Sigmoid colon (tissue), 7 donors: Measurements from ENCODE around the gene ANXA5. TPM values are rescaled to one million over a fixed set of nuclear protein-coding genes. Genes with fewer than 3 reads are reported as not detected.

ENCODE experiments used
- DNase-seq: peaks from one replicate; pipeline ENCODE4 v3.0.0-alpha.2; 2019
- H3K27ac ChIP-seq, 4 donors: fragments of 200-600 bp; sonication (generic); one replicate each; pipeline ENCODE4 v1.5.1; 2016 to 2019; ENCODE audit warnings: mild to moderate bottlenecking in 1 of 4
- H3K27me3 ChIP-seq, 3 donors: fragments of 200-600 bp; sonication (generic); one replicate each; pipeline ENCODE4 v1.5.1; 2019; ENCODE audit warnings: mild to moderate bottlenecking in 1 of 3
- H3K36me3 ChIP-seq, 4 donors: fragments of 200-600 bp; sonication (generic); one replicate each; pipeline ENCODE4 v1.5.1; 2016 to 2019
- H3K4me1 ChIP-seq, 4 donors: fragments of 200-600 bp; sonication (generic); one replicate each; pipeline ENCODE4 v1.5.1; 2017 to 2019
- H3K4me3 ChIP-seq, 4 donors: fragments of 200-600 bp; sonication (generic); one replicate each; pipeline ENCODE4 v1.5.1; 2017 to 2019; ENCODE audit warnings: mild to moderate bottlenecking in 2 of 4, moderate library complexity in 1 of 4
- H3K9me3 ChIP-seq, 4 donors: fragments of 200-600 bp in 3 of 4; sonication (generic) in 3 of 4; one replicate each; pipeline versions ENCODE4 v1.5.1 to v1.6.1; 2013 to 2019
- CTCF ChIP-seq, 4 experiments: fragments of 450-650 bp in 3 of 4; fragments of 200-600 bp in 1 of 4; IDR thresholded peaks; one replicate each; pipeline ENCODE4 v1.5.1; 2016 to 2019; ENCODE audit warnings: antibody characterized with exemption in 4 of 4, mild to moderate bottlenecking in 3 of 4, moderate library complexity in 2 of 4
- EP300 ChIP-seq, 4 donors: sonication (generic); formaldehyde crosslinking; IDR thresholded peaks; one replicate each; pipeline ENCODE4 v1.6.1; 2017; ENCODE audit warnings: antibody characterized with exemption in 4 of 4
- POLR2A ChIP-seq, 2 donors: fragments of 450-650 bp; IDR thresholded peaks; one replicate each; pipeline ENCODE4 v1.6.1; 2016; ENCODE audit warnings: antibody characterized with exemption in 2 of 2, mild to moderate bottlenecking in 2 of 2, moderate library complexity in 2 of 2
- POLR2AphosphoS5 ChIP-seq, 4 donors: sonication (generic); formaldehyde crosslinking; IDR thresholded peaks; one replicate each; pipeline ENCODE4 v1.6.1; 2017; ENCODE audit warnings: antibody characterized with exemption in 4 of 4
- WGBS, 2 donors: extraction: QIAGEN DNeasy Blood & Tissue Kit; methylation state at CpG; one replicate each; pipeline ENCODE4 v1.1.7; 2013; 5-methylcytosine and 5-hydroxymethylcytosine counted together
- intact Hi-C: fragments of 100-400 bp; cut with DNase I; formaldehyde crosslinking; loops from one replicate; pipeline ENCODE4 v1.15.1; 2023
- polyA plus RNA-seq, 3 donors: library from polyadenylated mRNA; stranded (reverse); fragments of 200-250 nt; gene quantifications; one replicate each; pipeline ENCODE4 v1.2.3, GENCODE V29; 2013
- total RNA-seq, 4 donors: library from RNA; depleted of rRNA; stranded (reverse); fragments of >200 nt; gene quantifications; one replicate each; pipeline ENCODE4 v1.1.0, GENCODE V29; 2016
- donor health status: healthy with polysubstance abuse.
- donor health status: Bipolar disorder and iron deficiency.
- donor health status: healthy.

The ANXA5 gene
- total and polyA plus RNA-seq, 7 donors = 113 to 224 (median 152) TPM

DNA sequence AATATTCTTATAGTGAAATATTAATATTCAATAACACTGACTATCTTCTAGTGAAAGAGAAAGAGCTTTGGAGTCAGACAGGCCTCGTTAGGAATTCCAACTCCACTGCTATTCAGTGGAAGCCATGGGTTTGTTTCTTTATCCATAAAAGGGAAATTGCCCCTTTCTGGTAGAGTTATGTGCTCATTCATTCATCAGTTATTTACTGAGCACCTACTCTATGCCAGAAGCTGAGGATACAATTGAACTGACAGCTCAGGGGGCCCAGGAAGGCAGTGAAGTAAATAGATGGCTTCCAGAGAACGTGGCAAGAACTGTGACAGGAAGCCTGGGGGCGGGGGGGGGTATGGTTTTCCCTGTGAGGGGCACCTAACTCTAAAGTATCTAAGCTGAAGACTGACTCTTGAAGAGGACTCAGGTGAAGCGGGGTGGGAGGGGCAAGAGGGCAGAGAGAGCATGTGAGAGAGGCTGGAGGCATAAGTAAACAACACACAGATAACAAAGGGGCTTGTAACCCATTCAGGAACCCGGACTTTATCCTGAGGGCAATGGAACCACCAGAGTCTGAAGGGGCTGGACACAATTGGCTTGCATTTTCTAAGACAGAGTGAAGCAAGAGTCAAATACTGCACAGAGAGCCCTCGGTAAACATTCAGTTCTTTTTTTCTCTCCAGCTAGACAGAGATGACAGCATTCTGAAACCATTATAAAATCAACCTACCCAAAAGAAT, 20.3 kb downstream of the ANXA5 start:
- 65 to 76% methylated on average over 6 of the region's 6 CpGs for WGBS, 2 donors
- Histone ChIP-seq H3K27me3 (no peaks in the 10 kb centered on the region), H3K4me1 (no peaks in the 10 kb centered on the region), H3K27ac (no peak overlapping the region), H3K9me3 (no peaks in the 10 kb centered on the region), H3K4me3 (no peak overlapping the region), H3K36me3 (peaks cover 18 to 92% (median 46%) of the 10 kb centered on the region in 4 donors)
- no peak for DNase-seq
- intact Hi-C loops = no loop called here
- no peak for TF ChIP-seq POLR2AphosphoS5 (IDR thresholded peaks at IDR 0.05)
- no peak for TF ChIP-seq CTCF (IDR thresholded peaks at IDR 0.05)
- TF ChIP-seq EP300 (IDR thresholded peaks at IDR 0.05) = no peak
- TF ChIP-seq POLR2A (IDR thresholded peaks at IDR 0.05) = no peak

- H3K36me3 ChIP-seq = peaks cover 14 to 92% (median 44%) of the 10 kb centered on the region in 4 donors
- no peak overlapping the region for H3K27ac ChIP-seq
- H3K9me3 ChIP-seq = no peaks in the 10 kb centered on the region
- TF ChIP-seq POLR2A (IDR thresholded peaks at IDR 0.05) (no peak), EP300 (IDR thresholded peaks at IDR 0.05) (no peak), POLR2AphosphoS5 (IDR thresholded peaks at IDR 0.05) (no peak), CTCF (IDR thresholded peaks at IDR 0.05) (no peak)
- intact Hi-C loops = no loop called here
- H3K27me3 ChIP-seq = no peaks in the 10 kb centered on the region
- no peaks in the 10 kb centered on the region for H3K4me1 ChIP-seq
- WGBS, 2 donors = 82 to 84% methylated on average over 2 of the region's 2 CpGs
- no peak for DNase-seq
- H3K4me3 ChIP-seq = no peak overlapping the region
These were observed 21.1 kb downstream of the ANXA5 start for GRCh38 chr4:121675715-121676114.

GRCh38 chr4:121674696-121675095, 22.1 kb downstream of the ANXA5 start:
- WGBS, 2 donors = 90 to 94% methylated on average over 2 of the region's 2 CpGs
- Histone ChIP-seq H3K9me3 (no peaks in the 10 kb centered on the region), H3K4me1 (no peaks in the 10 kb centered on the region), H3K4me3 (no peak overlapping the region), H3K27ac (no peak overlapping the region), H3K27me3 (no peaks in the 10 kb centered on the region), H3K36me3 (peaks cover 10 to 92% (median 44%) of the 10 kb centered on the region in 4 donors)
- DNase-seq = no peak
- intact Hi-C loops = no loop called here
- TF ChIP-seq EP300 (IDR thresholded peaks at IDR 0.05) (no peak), POLR2AphosphoS5 (IDR thresholded peaks at IDR 0.05) (no peak), CTCF (IDR thresholded peaks at IDR 0.05) (no peak), POLR2A (IDR thresholded peaks at IDR 0.05) (no peak)

DNA sequence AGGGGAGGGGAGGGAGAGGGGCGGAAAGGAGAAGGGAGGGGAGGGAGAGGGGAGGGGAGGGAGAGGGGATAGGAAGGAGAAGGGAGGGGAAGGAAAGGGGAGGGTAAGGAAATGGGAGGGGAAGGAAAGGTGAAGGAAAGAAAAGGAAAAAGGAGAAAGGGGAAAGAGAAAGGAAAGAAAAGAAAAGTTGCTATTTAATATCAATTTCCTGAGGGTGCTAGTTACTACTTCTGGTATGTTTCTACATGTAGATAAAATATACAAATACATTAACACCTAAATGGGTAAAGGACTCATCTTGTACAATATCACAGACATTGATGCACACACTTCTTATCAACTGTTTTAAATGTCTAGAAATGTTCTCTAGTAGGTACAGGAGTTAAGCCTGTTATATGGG, 22.6 kb downstream of the ANXA5 start:
- no peaks in the 10 kb centered on the region for H3K4me1 ChIP-seq
- TF ChIP-seq POLR2A (IDR thresholded peaks at IDR 0.05) (no peak), POLR2AphosphoS5 (IDR thresholded peaks at IDR 0.05) (no peak), EP300 (IDR thresholded peaks at IDR 0.05) (no peak)
- no peaks in the 10 kb centered on the region for H3K9me3 ChIP-seq
- no peaks in the 10 kb centered on the region for H3K27me3 ChIP-seq
- no peak for DNase-seq
- H3K36me3 ChIP-seq = peaks cover 13 to 92% (median 47%) of the 10 kb centered on the region in 4 donors
- no peak overlapping the region for H3K4me3 ChIP-seq
- intact Hi-C loops = no loop called here
- H3K27ac ChIP-seq = no peak overlapping the region
- WGBS, 2 donors = 100% methylated on average over 1 of the region's 1 CpG

- TF ChIP-seq EP300 (IDR thresholded peaks at IDR 0.05) (no peak), POLR2AphosphoS5 (IDR thresholded peaks at IDR 0.05) (no peak), CTCF (IDR thresholded peaks at IDR 0.05) (no peak), POLR2A (IDR thresholded peaks at IDR 0.05) (no peak)
- Histone ChIP-seq H3K4me3 (no peak overlapping the region), H3K27ac (peak overlapping the region in 1 of 4 donors; percentile 57), H3K4me1 (peaks cover 0 to 3% (median 0%) of the 10 kb centered on the region in 4 donors), H3K9me3 (no peaks in the 10 kb centered on the region), H3K36me3 (peaks cover 16 to 77% (median 40%) of the 10 kb centered on the region in 4 donors), H3K27me3 (no peaks in the 10 kb centered on the region)
- intact Hi-C loops = no loop called here
- DNase-seq = no peak
- WGBS, 2 donors = 84 to 87% methylated on average over 2 of the region's 2 CpGs
These were observed 27.6 kb downstream of the ANXA5 start for GRCh38 chr4:121669163-121669550.
